ENCODE data around the gene ZBTB43.

ZBTB43 gene

GRCh38 chr9:126832440-126832839 is 27.6 kb downstream of the ZBTB43 start:
- no peak for DNase-seq

- DNase-seq: no peak
These were observed 28.2 kb downstream of the ZBTB43 start for GRCh38 chr9:126833020-126833419.

GRCh38 chr9:126833710-126834345 is 29.0 kb downstream of the ZBTB43 start:
- DNase-seq: no peak

- DNase-seq: no peak
These were observed 29.8 kb downstream of the ZBTB43 start for GRCh38 chr9:126834672-126835071.

- DNase-seq: no peak
These were observed 31.4 kb downstream of the ZBTB43 start for GRCh38 chr9:126836216-126836615.

- DNase-seq: no peak
These were observed 33.4 kb downstream of the ZBTB43 start for GRCh38 chr9:126838055-126838811.

GRCh38 chr9:126838895-126839294 is 34.1 kb downstream of the ZBTB43 start:
- no peak for DNase-seq

GRCh38 chr9:126839301-126839700 is 34.5 kb downstream of the ZBTB43 start:
- no peak for DNase-seq

GRCh38 chr9:126842220-126842842 is 37.5 kb downstream of the ZBTB43 start:
- no peak for DNase-seq

- DNase-seq: no peak
These were observed 38.3 kb downstream of the ZBTB43 start for GRCh38 chr9:126842977-126843799.

GRCh38 chr9:126844085-126844484 is 39.2 kb downstream of the ZBTB43 start:
- no peak for DNase-seq

GRCh38 chr9:126847051-126847450 is 42.2 kb downstream of the ZBTB43 start:
- DNase-seq: no peak

GRCh38 chr9:126849591-126850225 is 44.9 kb downstream of the ZBTB43 start:
- no peak for DNase-seq

- no peak for DNase-seq
These were observed 46.5 kb downstream of the ZBTB43 start for GRCh38 chr9:126851286-126851880.

GRCh38 chr9:126852086-126852688 is 47.3 kb downstream of the ZBTB43 start:
- no peak for DNase-seq

GRCh38 chr9:126853667-126854066 is 48.8 kb downstream of the ZBTB43 start:
- DNase-seq: no peak

- DNase-seq: no peak
These were observed 49.9 kb downstream of the ZBTB43 start for GRCh38 chr9:126854734-126855133.

- DNase-seq: no peak
These were observed 51.6 kb downstream of the ZBTB43 start for GRCh38 chr9:126856326-126856877.

GRCh38 chr9:126857261-126857960 is 52.6 kb downstream of the ZBTB43 start:
- no peak for DNase-seq

GRCh38 chr9:126859111-126859510 is 54.3 kb downstream of the ZBTB43 start:
- DNase-seq: no peak

All from GDM1 (cell line).